Measurements from ENCODE around the gene DHX40. TPM values are rescaled to one million over a fixed set of nuclear protein-coding genes. Genes with fewer than 3 reads are reported as not detected.
"Not testable (repeated sequence)": the region's sequence is repeated elsewhere in the genome, so short reads cannot be mapped to it uniquely, and the experiment has no call there.

Gene DHX40
- total RNA-seq, 2 experiments from 2014 or later, result 20.0 to 24.4 TPM

DNA sequence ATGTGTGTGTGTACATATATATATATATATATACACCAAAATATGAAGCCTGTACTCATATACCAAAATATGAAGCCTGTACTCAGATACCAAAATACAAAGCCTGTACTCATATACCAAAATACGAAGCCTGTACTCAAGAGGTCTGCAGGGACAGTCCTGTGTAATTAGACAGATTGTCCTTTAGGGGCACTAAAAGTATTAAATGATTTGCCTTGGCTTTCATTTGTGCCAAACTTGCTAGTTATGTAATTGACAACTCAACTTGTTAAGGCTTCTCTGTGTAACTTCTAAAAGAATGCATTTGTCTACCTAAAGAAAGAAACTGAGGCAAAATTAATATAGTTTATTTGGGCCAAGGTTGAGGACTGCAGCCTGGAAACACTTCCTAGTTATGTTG, 30.8 kb upstream of the DHX40 start:
- Mint-ChIP-seq H3K36me3 (ENCODE audit: low read depth) (no peaks in the 10 kb centered on the region), H3K27ac (no peak overlapping the region), H3K4me1 (no peaks in the 10 kb centered on the region), H3K4me3 (no peak overlapping the region), H3K9me3 (no peaks in the 10 kb centered on the region), H3K27me3 (peaks cover 15% of the 10 kb centered on the region)
- ChIA-PET CTCF (no interaction called here), POLR2A (no interaction called here)
- no peak for DNase-seq

- H3K4me1 Mint-ChIP-seq, result no peaks in the 10 kb centered on the region
- DNase-seq, result no peak
- POLR2A ChIA-PET, result no interaction called here
- H3K27me3 Mint-ChIP-seq, result peaks cover 25% of the 10 kb centered on the region
- no peaks in the 10 kb centered on the region for H3K9me3 Mint-ChIP-seq
- H3K4me3 Mint-ChIP-seq, result no peak overlapping the region
- CTCF ChIA-PET, result no interaction called here
- H3K36me3 Mint-ChIP-seq (ENCODE audit: low read depth), result no peaks in the 10 kb centered on the region
- H3K27ac Mint-ChIP-seq, result no peak overlapping the region
These were observed 27.1 kb upstream of the DHX40 start for GRCh38 chr17:59538195-59538909.

GRCh38 chr17:59542960-59543635, 22.3 kb upstream of the DHX40 start:
- CTCF ChIA-PET, result no interaction called here

DNA sequence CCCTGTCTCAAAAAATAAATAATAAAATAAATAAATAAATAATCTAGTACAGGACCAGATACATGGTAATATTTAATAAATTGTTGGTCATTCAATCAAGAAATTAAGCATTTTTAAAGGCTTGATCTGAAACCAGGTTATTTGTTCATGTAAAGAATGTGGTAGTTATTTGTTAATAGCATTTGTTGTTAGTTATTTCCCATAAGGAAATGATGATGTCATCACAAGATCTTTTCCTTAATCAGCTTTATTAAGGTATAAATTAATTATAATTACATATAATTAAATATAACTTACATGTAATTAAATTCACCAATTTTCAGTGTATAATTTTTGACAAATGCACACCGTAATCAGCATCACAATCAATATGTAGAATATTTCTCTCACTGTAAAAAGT, 19.5 kb upstream of the DHX40 start:
- no peaks in the 10 kb centered on the region for H3K9me3 Mint-ChIP-seq
- CTCF ChIA-PET, result no interaction called here
- DNase-seq, result no peak
- POLR2A ChIA-PET, result no interaction called here
- peaks cover 17% of the 10 kb centered on the region for H3K27me3 Mint-ChIP-seq
- no peak overlapping the region for H3K4me3 Mint-ChIP-seq
- H3K36me3 Mint-ChIP-seq (ENCODE audit: low read depth), result no peaks in the 10 kb centered on the region
- no peak overlapping the region for H3K27ac Mint-ChIP-seq
- no peaks in the 10 kb centered on the region for H3K4me1 Mint-ChIP-seq

More at GRCh38 chr17:59542960-59543635, 22.3 kb upstream of the DHX40 start:
- no peak for DNase-seq
- Mint-ChIP-seq H3K4me1 (no peaks in the 10 kb centered on the region), H3K36me3 (ENCODE audit: low read depth) (no peaks in the 10 kb centered on the region), H3K9me3 (no peaks in the 10 kb centered on the region), H3K27me3 (peaks cover 23% of the 10 kb centered on the region), H3K4me3 (no peak overlapping the region), H3K27ac (no peak overlapping the region)
- POLR2A ChIA-PET, result interaction anchor here (1.2 kb wide), 1 partner anchor 77 kb away, joined by 3 read pairs; no protein-coding TSS in a partner anchor

DNA sequence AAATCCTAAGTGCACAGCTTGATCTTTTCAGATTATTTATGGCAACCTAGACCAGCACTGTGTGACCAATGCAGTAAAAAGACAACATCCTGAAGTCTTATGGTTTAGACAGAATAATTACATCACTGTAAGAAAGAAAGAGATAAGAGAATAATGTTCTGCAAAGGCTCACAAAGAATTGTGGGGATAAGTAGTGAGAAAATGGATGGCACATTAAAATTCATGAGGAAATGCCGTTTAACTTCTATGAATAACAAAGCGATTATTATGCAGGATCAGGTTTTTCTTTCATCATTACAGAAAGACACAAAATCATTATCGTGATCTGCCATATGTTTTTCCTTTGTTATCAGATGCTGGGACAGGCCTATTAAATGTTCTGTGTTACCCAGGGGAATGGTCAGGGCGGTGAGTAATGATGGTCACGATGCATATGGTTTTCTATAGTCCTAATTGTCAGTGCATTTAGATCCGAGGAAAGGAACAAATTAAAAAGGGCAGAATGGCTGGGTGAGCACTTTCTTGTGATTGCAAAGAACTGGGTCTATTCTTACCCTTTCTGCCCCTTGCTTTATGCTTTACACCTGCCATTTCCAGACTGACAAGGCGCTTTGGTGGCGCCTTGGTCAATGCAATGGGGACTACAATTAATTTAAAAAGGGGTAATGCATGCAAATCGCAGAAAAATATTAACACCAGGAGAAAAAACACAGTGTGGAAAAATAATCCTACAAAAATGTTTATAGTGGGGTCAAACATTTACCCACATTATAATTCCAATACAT, 18.1 kb upstream of the DHX40 start:
- ChIA-PET CTCF (no interaction called here), POLR2A (no interaction called here)
- no peaks in the 10 kb centered on the region for H3K36me3 Mint-ChIP-seq (ENCODE audit: low read depth)
- H3K27me3 Mint-ChIP-seq, result peaks cover 12% of the 10 kb centered on the region
- no peak overlapping the region for H3K27ac Mint-ChIP-seq
- no peaks in the 10 kb centered on the region for H3K9me3 Mint-ChIP-seq
- H3K4me3 Mint-ChIP-seq, result no peak overlapping the region
- DNase-seq, result no peak
- H3K4me1 Mint-ChIP-seq, result no peaks in the 10 kb centered on the region

DNA sequence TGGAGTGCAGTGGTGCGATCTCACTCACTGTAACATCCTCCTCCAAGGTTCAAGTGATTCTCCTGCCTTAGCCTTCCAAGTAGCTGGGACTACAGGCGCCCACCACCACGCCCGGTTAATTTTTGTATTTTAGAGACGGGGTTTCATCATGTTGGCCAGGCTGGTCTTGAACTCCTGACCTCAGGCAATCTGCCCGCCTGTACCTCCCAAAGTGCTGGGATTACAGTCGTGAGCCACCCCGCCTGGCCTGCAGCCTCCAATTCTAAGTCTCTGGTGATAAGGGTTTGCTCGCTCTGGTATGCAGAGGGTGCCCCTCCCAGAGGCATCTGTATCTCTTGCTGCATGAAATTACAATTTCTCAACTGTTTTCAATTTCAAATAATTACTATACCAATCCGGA, 16.4 kb upstream of the DHX40 start:
- H3K27me3 Mint-ChIP-seq; H3K9me3 Mint-ChIP-seq; H3K27ac Mint-ChIP-seq; H3K4me3 Mint-ChIP-seq; H3K36me3 Mint-ChIP-seq (ENCODE audit: low read depth); DNase-seq; H3K4me1 Mint-ChIP-seq; POLR2A ChIA-PET: not testable (repeated sequence)
- CTCF ChIA-PET, result interaction anchor here (0.7 kb wide), 1 partner anchor 15 kb away, joined by 7 read pairs; no protein-coding TSS in a partner anchor

GRCh38 chr17:59550703-59551102, 14.7 kb upstream of the DHX40 start:
- POLR2A ChIA-PET, result no interaction called here
- peaks cover 8% of the 10 kb centered on the region for H3K27me3 Mint-ChIP-seq
- CTCF ChIA-PET, result no interaction called here
- no peak overlapping the region for H3K4me3 Mint-ChIP-seq
- H3K9me3 Mint-ChIP-seq, result no peaks in the 10 kb centered on the region
- no peak for DNase-seq
- no peaks in the 10 kb centered on the region for H3K36me3 Mint-ChIP-seq (ENCODE audit: low read depth)
- H3K27ac Mint-ChIP-seq, result no peak overlapping the region
- no peaks in the 10 kb centered on the region for H3K4me1 Mint-ChIP-seq

DNA sequence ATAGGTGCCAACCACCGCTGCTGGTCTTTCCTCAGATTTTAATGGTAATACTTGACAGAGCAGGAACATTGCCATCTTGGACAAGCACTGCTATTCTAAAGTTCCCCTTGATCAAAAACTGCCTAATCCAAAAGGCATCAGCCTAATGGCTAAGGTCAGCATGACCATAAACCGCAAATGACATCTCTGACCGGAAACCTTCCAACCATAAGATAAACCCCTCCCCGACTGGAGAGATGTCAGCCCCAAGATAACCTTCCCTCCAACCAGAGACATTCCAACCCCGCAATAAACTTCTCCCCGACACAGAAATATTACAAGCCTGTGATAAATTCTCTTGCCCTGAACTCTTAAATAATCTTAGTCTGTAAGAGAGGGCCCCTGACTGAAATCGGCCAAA, 7.4 kb upstream of the DHX40 start:
- CTCF ChIA-PET, result interaction anchor here (2.7 kb wide), 1 partner anchor 247 kb away, joined by 7 read pairs; no protein-coding TSS in a partner anchor
- H3K36me3 Mint-ChIP-seq (ENCODE audit: low read depth), result no peaks in the 10 kb centered on the region
- no peak overlapping the region for H3K4me3 Mint-ChIP-seq
- POLR2A ChIA-PET, result no interaction called here
- no peak for DNase-seq
- H3K4me1 Mint-ChIP-seq, result no peaks in the 10 kb centered on the region
- no peak overlapping the region for H3K27ac Mint-ChIP-seq
- no peaks in the 10 kb centered on the region for H3K9me3 Mint-ChIP-seq
- H3K27me3 Mint-ChIP-seq, result peaks cover 6% of the 10 kb centered on the region

DNA sequence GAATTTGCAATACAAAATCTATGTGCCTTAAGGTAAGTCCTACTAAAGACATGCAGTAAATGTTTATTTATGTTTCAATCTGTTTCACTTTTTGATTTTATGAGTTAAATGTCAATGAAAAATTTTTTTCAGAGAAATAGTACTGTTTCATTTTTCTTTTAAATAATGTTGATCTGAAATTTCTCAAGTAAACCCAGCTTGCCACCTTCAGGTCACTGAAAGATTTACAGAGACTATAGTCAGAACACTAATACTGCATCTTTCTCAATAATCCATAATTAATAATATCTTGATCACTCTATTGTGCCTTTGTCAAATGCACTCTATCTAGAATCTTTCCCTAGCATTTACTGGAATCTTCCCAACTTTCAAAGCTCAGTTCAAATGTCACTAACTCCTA, 6.5 kb upstream of the DHX40 start:
- H3K27ac Mint-ChIP-seq, result no peak overlapping the region
- DNase-seq, result no peak
- H3K27me3 Mint-ChIP-seq, result peaks cover 5% of the 10 kb centered on the region
- H3K9me3 Mint-ChIP-seq, result no peaks in the 10 kb centered on the region
- no peak overlapping the region for H3K4me3 Mint-ChIP-seq
- no peaks in the 10 kb centered on the region for H3K4me1 Mint-ChIP-seq
- ChIA-PET POLR2A (no interaction called here), CTCF (interaction anchor here (1.0 to 2.7 kb wide), 2 partner anchors 84 to 248 kb away, joined by 4 to 7 read pairs; no protein-coding TSS in a partner anchor)
- H3K36me3 Mint-ChIP-seq (ENCODE audit: low read depth), result no peaks in the 10 kb centered on the region

DNA sequence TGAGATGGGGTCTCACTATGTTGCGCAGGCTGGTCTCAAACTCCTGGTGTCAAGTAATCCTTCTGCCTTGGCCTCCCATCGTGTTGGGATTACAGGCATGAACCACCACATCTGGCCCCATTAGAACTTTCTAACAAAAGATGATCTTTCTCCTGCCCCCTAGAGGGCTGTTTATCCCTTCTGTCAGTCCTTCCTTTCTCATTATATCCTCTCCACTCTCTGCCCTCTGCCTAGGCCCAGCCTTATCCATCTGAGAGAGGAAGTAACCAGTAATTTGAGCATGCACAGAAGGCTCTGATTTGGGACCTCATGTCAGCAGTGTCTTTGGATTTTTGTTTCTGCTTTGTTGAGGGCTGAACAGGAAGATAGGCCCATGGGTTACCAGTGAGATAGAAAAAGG, 4.4 kb upstream of the DHX40 start:
- no peak for DNase-seq
- Mint-ChIP-seq H3K27ac (no peak overlapping the region), H3K4me1 (peaks cover 8% of the 10 kb centered on the region), H3K4me3 (no peak overlapping the region), H3K27me3 (peaks cover 2% of the 10 kb centered on the region), H3K9me3 (peaks cover 6% of the 10 kb centered on the region), H3K36me3 (ENCODE audit: low read depth) (peaks cover 8% of the 10 kb centered on the region)
- ChIA-PET CTCF (interaction anchor here (0.7 to 1.2 kb wide), 3 partner anchors 38 to 341 kb away, joined by 3 to 5 read pairs (median 3); partner anchors contain the start of gene GDPD1), POLR2A (no interaction called here)

GRCh38 chr17:59565959-59566324, 532 bp downstream of the DHX40 start:
- CTCF ChIA-PET, result interaction anchor here (1.0 kb wide), 1 partner anchor 101 kb away, joined by 3 read pairs; no protein-coding TSS in a partner anchor

DNA sequence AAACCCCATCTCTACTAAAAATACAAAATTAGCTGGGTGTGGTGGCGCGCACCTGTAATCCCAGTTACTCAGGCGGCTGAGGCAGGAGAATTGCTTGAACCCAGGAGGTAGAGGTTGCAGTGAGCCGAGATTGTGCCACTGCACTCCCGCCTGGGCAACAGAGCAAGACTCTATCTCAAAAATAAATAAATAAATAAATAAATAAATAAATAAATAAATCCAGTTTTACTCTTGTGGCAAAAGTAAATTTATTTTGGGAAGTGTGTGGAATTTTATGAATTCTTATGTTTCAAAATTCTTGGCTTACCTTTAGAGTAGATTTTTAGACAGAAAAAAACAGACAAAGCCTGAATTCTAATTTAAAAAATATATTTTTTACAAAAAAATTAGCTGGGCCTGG, 3.7 kb downstream of the DHX40 start:
- not testable (repeated sequence) for H3K9me3 Mint-ChIP-seq, H3K27me3 Mint-ChIP-seq, H3K4me3 Mint-ChIP-seq, H3K27ac Mint-ChIP-seq, DNase-seq
- CTCF ChIA-PET, result interaction anchor here (1.6 kb wide), 1 partner anchor 396 kb away, joined by 3 read pairs; the partner anchor contains the start of gene RNFT1
- peaks cover 34% of the 10 kb centered on the region for H3K4me1 Mint-ChIP-seq
- POLR2A ChIA-PET, result interaction anchor here (1.1 kb wide), 1 partner anchor 51 kb away, joined by 4 read pairs; the partner anchor contains the start of gene CLTC
- peaks cover 23% of the 10 kb centered on the region for H3K36me3 Mint-ChIP-seq (ENCODE audit: low read depth)

More at GRCh38 chr17:59565959-59566324, 532 bp downstream of the DHX40 start:
- peak; percentile 64 for DNase-seq
- H3K27me3 Mint-ChIP-seq, result no peaks in the 10 kb centered on the region
- POLR2A ChIA-PET, result interaction anchor here (0.8 to 2.8 kb wide), 5 partner anchors 53 to 459 kb away, joined by 3 to 46 read pairs (median 3); partner anchors contain the start of genes CLTC, PTRH2, TRIM37 and VMP1
- H3K4me3 Mint-ChIP-seq, result peak overlapping the region; percentile 100
- H3K4me1 Mint-ChIP-seq, result peaks cover 24% of the 10 kb centered on the region
- peaks cover 6% of the 10 kb centered on the region for H3K9me3 Mint-ChIP-seq
- peak overlapping the region; percentile 95 for H3K27ac Mint-ChIP-seq
- H3K36me3 Mint-ChIP-seq (ENCODE audit: low read depth), result peaks cover 12% of the 10 kb centered on the region

DNA sequence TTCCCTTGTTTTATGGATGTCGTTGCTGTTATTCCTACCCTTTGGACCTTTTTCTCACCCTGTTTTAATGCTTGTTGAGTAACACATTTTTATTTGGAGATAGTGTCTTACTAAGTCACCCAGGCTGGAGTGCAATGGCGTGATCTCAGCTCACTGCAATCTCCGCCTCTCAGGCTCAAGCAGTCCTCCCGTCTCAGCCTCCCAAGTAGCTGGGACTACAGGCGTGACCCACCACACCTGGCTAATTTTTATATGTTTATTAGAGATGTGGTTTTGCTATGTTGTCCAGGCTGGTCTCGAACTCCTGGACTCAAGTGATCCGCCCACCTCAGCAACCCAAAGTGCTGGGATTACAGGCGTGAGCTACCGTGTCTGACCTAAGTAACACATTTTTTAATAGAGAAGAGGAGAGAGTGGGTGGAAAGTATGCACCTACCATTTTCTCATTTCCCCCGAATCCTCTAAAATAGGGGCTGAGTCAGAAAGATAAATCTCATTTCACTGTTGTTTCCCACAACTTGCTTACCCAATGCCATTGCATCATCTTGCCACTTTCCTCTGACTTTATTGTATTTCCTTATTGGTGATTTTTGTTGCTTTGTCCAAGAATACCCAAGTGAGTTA, 7.0 kb downstream of the DHX40 start:
- Mint-ChIP-seq H3K27me3 (no peaks in the 10 kb centered on the region), H3K36me3 (ENCODE audit: low read depth) (peaks cover 14% of the 10 kb centered on the region), H3K27ac (no peak overlapping the region), H3K9me3 (no peaks in the 10 kb centered on the region), H3K4me1 (peaks cover 14% of the 10 kb centered on the region), H3K4me3 (no peak overlapping the region)
- DNase-seq, result no peak
- POLR2A ChIA-PET, result no interaction called here
- CTCF ChIA-PET, result no interaction called here

All from activated CD4-positive, alpha-beta memory T cell treated with anti-CD3 and anti-CD28 coated beads, Interleukin-2, amount 10 ng/mL, durations not matched to agents 7 days and 5 days (primary cell).